ENCODE results near the gene CA12.

- no peak for TF ChIP-seq POLR2A (IDR thresholded peaks at IDR 0.05; ENCODE audit: low read depth, low read length)
- TF ChIP-seq EZH2 (IDR thresholded peaks at IDR 0.05; ENCODE audit: borderline replicate concordance, control insufficient read depth, low read depth, low read length), result no peak
- TF ChIP-seq TAF1 (IDR thresholded peaks at IDR 0.05; ENCODE audit: borderline replicate concordance, low read depth, low read length), result no peak
- TF ChIP-seq E2F8 (IDR thresholded peaks at IDR 0.05; ENCODE audit: low read depth, partially characterized antibody), result no peak
- TF ChIP-seq CTCF (IDR thresholded peaks at IDR 0.05 in 2 of 3, conservative IDR thresholded peaks at IDR 0.05 in 1 of 3; ENCODE audit: control insufficient read depth in 2 of 3, extremely low read depth in 1 of 3, insufficient read depth in 1 of 3, low read depth in 3 of 3, low read length in 3 of 3), result no peak
- TF ChIP-seq GABPA (IDR thresholded peaks at IDR 0.05; ENCODE audit: low read depth), result no peak
- no peak for TF ChIP-seq ZNF274 (IDR thresholded peaks at IDR 0.05; ENCODE audit: insufficient read depth, insufficient read length)
- no peak for TF ChIP-seq ETV6 (conservative IDR thresholded peaks at IDR 0.05 in 1 of 2, IDR thresholded peaks at IDR 0.05 in 1 of 2; ENCODE audit: borderline replicate concordance in 1 of 2, low read depth in 1 of 2)
- TF ChIP-seq EGR1 (IDR thresholded peaks at IDR 0.05; ENCODE audit: borderline replicate concordance in 1 of 2, low read depth in 2 of 2, low read length in 2 of 2), result no peak
- no peak for TF ChIP-seq SREBF1 (IDR thresholded peaks at IDR 0.05; ENCODE audit: low read length)
- no peak for TF ChIP-seq GATAD2B (conservative IDR thresholded peaks at IDR 0.05; ENCODE audit: low read depth)
Observed at GRCh38 chr15:63341898-63342297, 39.7 kb downstream of the CA12 start.
